Embryonic facial prominence (tissue), 1 donor: ENCODE results near the gene KANSL1L.

Experiments used
- DNase-seq: peaks from one replicate; pipeline ENCODE4 v3.0.0-alpha.2; 2016; ENCODE audit errors: extremely low spot score

KANSL1L gene

GRCh38 chr2:210086292-210086691 lies 84.9 kb downstream of the KANSL1L start:
- no peak for DNase-seq

GRCh38 chr2:210072922-210073509 lies 98.2 kb downstream of the KANSL1L start:
- DNase-seq: no peak

- DNase-seq: no peak
These were observed 98.7 kb downstream of the KANSL1L start for GRCh38 chr2:210072493-210072892.

GRCh38 chr2:210063306-210063705 lies 107.9 kb downstream of the KANSL1L start:
- DNase-seq: no peak

GRCh38 chr2:210055825-210056224 lies 115.4 kb downstream of the KANSL1L start:
- no peak for DNase-seq

GRCh38 chr2:210054696-210055095 lies 116.5 kb downstream of the KANSL1L start:
- DNase-seq: no peak

- no peak for DNase-seq
These were observed 120.3 kb downstream of the KANSL1L start for GRCh38 chr2:210050885-210051284.

- DNase-seq: no peak
These were observed 121.4 kb downstream of the KANSL1L start for GRCh38 chr2:210049831-210050230.

- no peak for DNase-seq
These were observed 124.2 kb downstream of the KANSL1L start for GRCh38 chr2:210046851-210047500.

GRCh38 chr2:210038078-210038477 lies 133.1 kb downstream of the KANSL1L start:
- DNase-seq: no peak

- no peak for DNase-seq
These were observed 135.5 kb downstream of the KANSL1L start for GRCh38 chr2:210035679-210036078.

- no peak for DNase-seq
These were observed 137.0 kb downstream of the KANSL1L start for GRCh38 chr2:210034087-210034683.

GRCh38 chr2:210028178-210028577 lies 143.0 kb downstream of the KANSL1L start:
- DNase-seq: no peak

GRCh38 chr2:210027608-210028007 lies 143.6 kb downstream of the KANSL1L start:
- no peak for DNase-seq

GRCh38 chr2:210022824-210023223 lies 148.4 kb downstream of the KANSL1L start:
- no peak for DNase-seq

- no peak for DNase-seq
These were observed 151.1 kb downstream of the KANSL1L start for GRCh38 chr2:210020138-210020537.

- DNase-seq: no peak
These were observed 161.3 kb downstream of the KANSL1L start for GRCh38 chr2:210009896-210010295.

GRCh38 chr2:210009126-210009525 lies 162.1 kb downstream of the KANSL1L start:
- no peak for DNase-seq

GRCh38 chr2:210007895-210008294 lies 163.3 kb downstream of the KANSL1L start:
- DNase-seq: no peak

GRCh38 chr2:210004881-210005280 lies 166.3 kb downstream of the KANSL1L start:
- DNase-seq: no peak

- DNase-seq: no peak
These were observed 167.8 kb downstream of the KANSL1L start for GRCh38 chr2:210003359-210003758.

- peak; percentile 89 for DNase-seq
These were observed 168.8 kb downstream of the KANSL1L start, which contains the start of gene RPE for GRCh38 chr2:210002158-210003157. TSS of gene RPE (plus strand) at chr2:210002638. CDS start at chr2:210002662, 24 bp downstream.
